ENCODE measurements around the gene LZTR1.

The LZTR1 gene

GRCh38 chr22:20989323-20990138 lies 7.4 kb downstream of the LZTR1 start:
- FAIRE-seq (no peak), DNase-seq (ENCODE audit: insufficient read length, low spot score) (no peak)
- TF ChIP-seq POLR2AphosphoS5 (IDR thresholded peaks at IDR 0.05; ENCODE audit: low read depth, low read length) = no peak
- TF ChIP-seq PAX5 (IDR thresholded peaks at IDR 0.05; ENCODE audit: insufficient read depth, low read length, severe bottlenecking) = no peak
- no peak for TF ChIP-seq SPI1 (IDR thresholded peaks at IDR 0.05; ENCODE audit: low read depth, low read length)
- TF ChIP-seq TAF1 (IDR thresholded peaks at IDR 0.05; ENCODE audit: low read depth, low read length) = no peak
- no peak for TF ChIP-seq POLR2A (IDR thresholded peaks at IDR 0.05; ENCODE audit: low read depth, low read length)
- no peak for TF ChIP-seq POU2F2 (IDR thresholded peaks at IDR 0.05; ENCODE audit: low read depth, low read length)

- no peak for FAIRE-seq
- TF ChIP-seq POU2F2 (IDR thresholded peaks at IDR 0.05; ENCODE audit: low read depth, low read length) (no peak), TAF1 (IDR thresholded peaks at IDR 0.05; ENCODE audit: low read depth, low read length) (no peak), PAX5 (IDR thresholded peaks at IDR 0.05; ENCODE audit: insufficient read depth, low read length, severe bottlenecking) (no peak), SPI1 (IDR thresholded peaks at IDR 0.05; ENCODE audit: low read depth, low read length) (no peak), POLR2A (IDR thresholded peaks at IDR 0.05; ENCODE audit: low read depth, low read length) (no peak), POLR2AphosphoS5 (IDR thresholded peaks at IDR 0.05; ENCODE audit: low read depth, low read length) (no peak)
- no peak for DNase-seq (ENCODE audit: insufficient read length, low spot score)
Measured at GRCh38 chr22:20990184-20991180, 8.4 kb downstream of the LZTR1 start.

- TF ChIP-seq TAF1 (IDR thresholded peaks at IDR 0.05; ENCODE audit: low read depth, low read length) = no peak
- no peak for TF ChIP-seq POU2F2 (IDR thresholded peaks at IDR 0.05; ENCODE audit: low read depth, low read length)
- TF ChIP-seq POLR2A (IDR thresholded peaks at IDR 0.05; ENCODE audit: low read depth, low read length) = no peak
- no peak for TF ChIP-seq SPI1 (IDR thresholded peaks at IDR 0.05; ENCODE audit: low read depth, low read length)
- no peak for TF ChIP-seq POLR2AphosphoS5 (IDR thresholded peaks at IDR 0.05; ENCODE audit: low read depth, low read length)
- TF ChIP-seq PAX5 (IDR thresholded peaks at IDR 0.05; ENCODE audit: insufficient read depth, low read length, severe bottlenecking) = no peak
- no peak for FAIRE-seq
- no peak for DNase-seq (ENCODE audit: insufficient read length, low spot score)
Measured at GRCh38 chr22:20991252-20992055, 9.4 kb downstream of the LZTR1 start.

GRCh38 chr22:20992056-20992442 lies 10.0 kb downstream of the LZTR1 start:
- DNase-seq (ENCODE audit: insufficient read length, low spot score) (no peak), FAIRE-seq (no peak)
- TF ChIP-seq POLR2AphosphoS5 (IDR thresholded peaks at IDR 0.05; ENCODE audit: low read depth, low read length) = no peak
- no peak for TF ChIP-seq PAX5 (IDR thresholded peaks at IDR 0.05; ENCODE audit: insufficient read depth, low read length, severe bottlenecking)
- no peak for TF ChIP-seq SPI1 (IDR thresholded peaks at IDR 0.05; ENCODE audit: low read depth, low read length)
- TF ChIP-seq POLR2A (IDR thresholded peaks at IDR 0.05; ENCODE audit: low read depth, low read length) = no peak
- no peak for TF ChIP-seq POU2F2 (IDR thresholded peaks at IDR 0.05; ENCODE audit: low read depth, low read length)
- TF ChIP-seq TAF1 (IDR thresholded peaks at IDR 0.05; ENCODE audit: low read depth, low read length) = no peak

- TF ChIP-seq POU2F2 (IDR thresholded peaks at IDR 0.05; ENCODE audit: low read depth, low read length) (no peak), POLR2A (IDR thresholded peaks at IDR 0.05; ENCODE audit: low read depth, low read length) (no peak), PAX5 (IDR thresholded peaks at IDR 0.05; ENCODE audit: insufficient read depth, low read length, severe bottlenecking) (no peak), TAF1 (IDR thresholded peaks at IDR 0.05; ENCODE audit: low read depth, low read length) (no peak), SPI1 (IDR thresholded peaks at IDR 0.05; ENCODE audit: low read depth, low read length) (no peak)
- DNase-seq (ENCODE audit: insufficient read length, low spot score) (no peak), FAIRE-seq (no peak)
Measured at GRCh38 chr22:20992456-20993303, 10.6 kb downstream of the LZTR1 start.

- TF ChIP-seq POLR2AphosphoS5 (IDR thresholded peaks at IDR 0.05; ENCODE audit: low read depth, low read length) (no peak), SPI1 (IDR thresholded peaks at IDR 0.05; ENCODE audit: low read depth, low read length) (no peak), POU2F2 (IDR thresholded peaks at IDR 0.05; ENCODE audit: low read depth, low read length) (no peak), TAF1 (IDR thresholded peaks at IDR 0.05; ENCODE audit: low read depth, low read length) (no peak), POLR2A (IDR thresholded peaks at IDR 0.05; ENCODE audit: low read depth, low read length) (no peak), PAX5 (IDR thresholded peaks at IDR 0.05; ENCODE audit: insufficient read depth, low read length, severe bottlenecking) (no peak)
- FAIRE-seq = no peak
- no peak for DNase-seq (ENCODE audit: insufficient read length, low spot score)
Measured at GRCh38 chr22:20993304-20994127, 11.4 kb downstream of the LZTR1 start.

GRCh38 chr22:20994128-20994901 lies 12.2 kb downstream of the LZTR1 start:
- TF ChIP-seq SPI1 (IDR thresholded peaks at IDR 0.05; ENCODE audit: low read depth, low read length) = no peak
- TF ChIP-seq POLR2AphosphoS5 (IDR thresholded peaks at IDR 0.05; ENCODE audit: low read depth, low read length) = no peak
- no peak for TF ChIP-seq POU2F2 (IDR thresholded peaks at IDR 0.05; ENCODE audit: low read depth, low read length)
- no peak for TF ChIP-seq POLR2A (IDR thresholded peaks at IDR 0.05; ENCODE audit: low read depth, low read length)
- TF ChIP-seq TAF1 (IDR thresholded peaks at IDR 0.05; ENCODE audit: low read depth, low read length) = no peak
- TF ChIP-seq PAX5 (IDR thresholded peaks at IDR 0.05; ENCODE audit: insufficient read depth, low read length, severe bottlenecking) = no peak
- no peak for DNase-seq (ENCODE audit: insufficient read length, low spot score)
- no peak for FAIRE-seq

Measured in GM12891 (cell line).